GM23338 (cell line): ENCODE measurements around the gene MSTO1.

Source experiments
- CREB1 ChIP-seq: fragments of 250-450 bp; sonication (Bioruptor Pico); IDR thresholded peaks from 2 replicates; pipeline ENCODE4 v1.5.0; 2020; ENCODE audit warnings: low read depth, mild to moderate bottlenecking, moderate library complexity
- CTCF ChIP-seq, 2 experiments: fragments of 200-600 bp in 1 of 2; sonication (generic) in 1 of 2; conservative IDR thresholded peaks; 2 replicates each; pipeline versions ENCODE4 v1.5.1 to v1.6.1; 2016 to 2017; ENCODE audit warnings: antibody characterized with exemption in 2 of 2, low read depth in 2 of 2, mild to moderate bottlenecking in 2 of 2, moderate library complexity in 1 of 2
- EZH2 ChIP-seq: fragments of 200-600 bp; sonication (generic); IDR thresholded peaks from one replicate; pipeline ENCODE4 v1.8.0; 2017; ENCODE audit warnings: antibody characterized with exemption, mild to moderate bottlenecking, low read depth; ENCODE audit not compliant: unreplicated experiment
- EZH2phosphoT487 ChIP-seq: fragments of 200-600 bp; sonication (generic); IDR thresholded peaks from one replicate; pipeline ENCODE4 v1.8.1; 2018; ENCODE audit warnings: antibody characterized with exemption; ENCODE audit not compliant: unreplicated experiment
- JUNB ChIP-seq: IDR thresholded peaks from one replicate; pipeline ENCODE4 v1.6.1; 2016; ENCODE audit warnings: antibody characterized with exemption; ENCODE audit not compliant: unreplicated experiment
- NANOG ChIP-seq: IDR thresholded peaks from 2 replicates; pipeline ENCODE4 v1.6.1; 2016; ENCODE audit warnings: antibody characterized with exemption, borderline replicate concordance
- POLR2AphosphoS5 ChIP-seq: IDR thresholded peaks from 2 replicates; pipeline ENCODE4 v1.6.1; 2016; ENCODE audit warnings: antibody characterized with exemption, low read depth
- REST ChIP-seq: IDR thresholded peaks from one replicate; pipeline ENCODE4 v1.6.1; 2018; ENCODE audit warnings: antibody characterized with exemption; ENCODE audit not compliant: unreplicated experiment

GRCh38 chr1:155645034-155645598 is 35.1 kb downstream of the MSTO1 start:
- no peak for TF ChIP-seq CTCF (conservative IDR thresholded peaks at IDR 0.05; ENCODE audit: low read depth in 2 of 2)
- no peak for TF ChIP-seq REST
- no peak for TF ChIP-seq POLR2AphosphoS5
- TF ChIP-seq EZH2 = no peak
- no peak for TF ChIP-seq JUNB
- TF ChIP-seq NANOG = no peak
- no peak for TF ChIP-seq EZH2phosphoT487
- no peak for TF ChIP-seq CREB1 (CRISPR knock-in tag)
